Measurements from ENCODE around the gene MLC1.
A peak's percentile ranks its signal among the peaks of the same experiment; 100 is the strongest.

MLC1 gene

DNA sequence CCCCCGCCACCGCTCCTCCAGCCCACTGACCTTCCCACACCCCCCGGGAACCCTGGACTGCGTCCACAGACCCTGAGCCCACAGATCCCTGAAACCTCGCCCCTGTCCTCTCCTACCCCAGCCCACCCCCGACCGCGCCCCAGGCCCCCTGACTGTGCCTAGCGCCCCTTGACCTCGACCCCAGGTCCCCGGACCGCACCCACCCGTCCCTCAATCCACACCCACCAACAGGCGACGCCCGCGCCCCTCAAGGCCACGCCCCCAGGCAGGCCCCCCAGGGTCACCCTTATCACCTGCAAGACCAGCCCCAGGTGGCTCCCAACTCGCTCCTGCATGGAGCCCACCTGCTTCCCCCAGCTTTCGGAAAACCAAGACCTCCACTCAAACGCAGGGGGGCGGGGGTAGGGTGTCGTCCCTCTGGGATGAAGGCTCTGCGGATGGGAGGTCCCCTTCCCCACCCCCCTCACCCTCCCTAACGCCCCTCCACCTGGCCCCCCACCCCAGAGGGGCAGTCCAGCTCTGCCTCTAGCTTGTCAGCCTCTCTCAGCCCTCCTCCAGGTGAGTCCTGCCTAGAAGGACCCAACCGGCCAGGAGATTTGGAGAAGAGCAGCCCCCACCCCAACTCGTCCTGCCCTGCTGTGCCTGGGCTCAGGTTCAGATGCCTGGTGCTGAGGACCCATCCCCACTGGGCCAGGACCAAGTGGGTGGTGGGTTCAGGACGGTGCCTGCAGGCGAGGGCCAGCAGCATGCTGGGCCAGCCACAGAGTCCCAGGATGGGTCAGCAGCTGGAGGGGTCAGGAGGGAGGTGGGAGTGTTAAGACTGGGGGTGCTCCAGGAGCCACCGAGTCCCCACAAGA, 69.5 kb downstream of the MLC1 start:
- Histone ChIP-seq H3K27ac (ENCODE audit: insufficient read depth, low read length, poor library complexity, severe bottlenecking) (no peak overlapping the region), H3K36me3 (ENCODE audit: control insufficient read depth, insufficient read depth, low read length) (no peaks in the 10 kb centered on the region), H3K27me3 (replicated peaks; ENCODE audit: control insufficient read depth, insufficient read depth, low read length, poor library complexity, severe bottlenecking) (peaks cover 18% of the 10 kb centered on the region), H3K4me1 (ENCODE audit: control insufficient read depth, insufficient read depth, low read length, poor library complexity, severe bottlenecking) (peaks cover 39% of the 10 kb centered on the region), H3K9me3 (ENCODE audit: control insufficient read depth, low read length) (no peaks in the 10 kb centered on the region), H3K4me3 (ENCODE audit: insufficient read depth, low read depth, low read length, poor library complexity, severe bottlenecking) (no peak overlapping the region)
- DNase-seq: no peak

DNA sequence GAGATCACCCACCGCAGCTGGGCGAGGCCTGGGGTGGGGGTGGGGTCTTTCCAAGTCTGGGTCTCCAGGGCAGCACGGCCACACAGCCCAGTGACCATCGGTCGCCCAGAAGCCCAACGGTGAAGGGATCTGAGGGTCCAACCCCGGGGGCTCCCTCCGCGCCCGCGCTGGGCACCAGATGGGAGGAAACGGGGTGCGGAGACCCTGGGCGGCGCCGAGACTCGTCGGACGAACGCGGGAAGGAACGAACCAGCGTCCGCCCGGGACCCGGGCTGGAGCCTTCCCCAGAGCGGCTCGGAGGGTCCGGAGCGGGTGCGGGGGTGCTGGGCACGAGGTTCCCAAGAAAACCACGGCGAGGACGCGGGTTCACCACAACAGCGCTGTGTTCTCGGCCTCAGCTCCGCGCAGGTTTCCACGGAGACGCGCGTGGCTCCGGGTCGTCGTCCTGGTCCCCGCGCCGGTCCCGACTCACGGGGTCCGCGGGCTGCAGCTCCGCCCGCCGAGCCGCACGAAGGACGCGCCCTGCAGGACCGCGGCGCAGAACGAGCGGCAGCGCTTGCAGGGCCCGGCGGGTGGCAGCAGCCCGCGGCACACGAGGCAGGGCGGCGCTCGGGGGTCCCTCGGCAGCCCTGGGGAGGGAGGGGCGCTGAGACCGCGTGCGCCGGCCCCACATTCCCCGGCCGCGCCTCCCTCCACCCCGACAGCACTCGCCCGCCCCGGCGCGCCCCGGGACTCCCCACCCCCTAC, 70.4 kb downstream of the MLC1 start:
- DNase-seq: no peak
- H3K36me3 ChIP-seq (ENCODE audit: control insufficient read depth, insufficient read depth, low read length): no peaks in the 10 kb centered on the region
- H3K4me3 ChIP-seq (ENCODE audit: insufficient read depth, low read depth, low read length, poor library complexity, severe bottlenecking): peak overlapping the region; percentile 25
- peaks cover 45% of the 10 kb centered on the region for H3K4me1 ChIP-seq (ENCODE audit: control insufficient read depth, insufficient read depth, low read length, poor library complexity, severe bottlenecking)
- peaks cover 25% of the 10 kb centered on the region for H3K27me3 ChIP-seq (replicated peaks; ENCODE audit: control insufficient read depth, insufficient read depth, low read length, poor library complexity, severe bottlenecking)
- H3K9me3 ChIP-seq (ENCODE audit: control insufficient read depth, low read length): no peaks in the 10 kb centered on the region
- no peak overlapping the region for H3K27ac ChIP-seq (ENCODE audit: insufficient read depth, low read length, poor library complexity, severe bottlenecking)

DNA sequence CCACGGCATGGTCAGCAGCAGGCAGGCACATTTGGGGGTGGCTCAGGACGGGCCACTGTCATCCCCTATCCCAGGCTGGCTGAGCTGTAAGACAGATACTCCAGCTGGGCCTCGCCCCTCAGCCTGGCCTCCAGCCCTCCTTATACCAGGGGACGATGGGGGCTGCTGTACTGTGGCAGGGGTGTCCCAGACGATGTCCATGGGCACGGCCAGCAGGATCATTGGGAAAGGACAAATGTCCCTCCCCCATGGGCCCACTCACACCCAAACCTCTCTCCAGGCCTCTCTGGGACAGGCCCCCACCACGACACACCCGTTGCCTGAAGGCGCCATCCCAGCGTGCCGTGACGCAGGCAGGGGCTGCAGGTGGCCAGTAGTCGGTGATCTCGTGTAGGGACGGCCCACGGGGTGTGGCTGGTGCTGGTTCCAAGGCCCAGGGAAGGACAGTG, 71.1 kb downstream of the MLC1 start:
- H3K4me3 ChIP-seq (ENCODE audit: insufficient read depth, low read depth, low read length, poor library complexity, severe bottlenecking): no peak overlapping the region
- peaks cover 27% of the 10 kb centered on the region for H3K27me3 ChIP-seq (replicated peaks; ENCODE audit: control insufficient read depth, insufficient read depth, low read length, poor library complexity, severe bottlenecking)
- DNase-seq: no peak
- H3K36me3 ChIP-seq (ENCODE audit: control insufficient read depth, insufficient read depth, low read length): no peaks in the 10 kb centered on the region
- no peak overlapping the region for H3K27ac ChIP-seq (ENCODE audit: insufficient read depth, low read length, poor library complexity, severe bottlenecking)
- no peaks in the 10 kb centered on the region for H3K9me3 ChIP-seq (ENCODE audit: control insufficient read depth, low read length)
- peaks cover 44% of the 10 kb centered on the region for H3K4me1 ChIP-seq (ENCODE audit: control insufficient read depth, insufficient read depth, low read length, poor library complexity, severe bottlenecking)

DNA sequence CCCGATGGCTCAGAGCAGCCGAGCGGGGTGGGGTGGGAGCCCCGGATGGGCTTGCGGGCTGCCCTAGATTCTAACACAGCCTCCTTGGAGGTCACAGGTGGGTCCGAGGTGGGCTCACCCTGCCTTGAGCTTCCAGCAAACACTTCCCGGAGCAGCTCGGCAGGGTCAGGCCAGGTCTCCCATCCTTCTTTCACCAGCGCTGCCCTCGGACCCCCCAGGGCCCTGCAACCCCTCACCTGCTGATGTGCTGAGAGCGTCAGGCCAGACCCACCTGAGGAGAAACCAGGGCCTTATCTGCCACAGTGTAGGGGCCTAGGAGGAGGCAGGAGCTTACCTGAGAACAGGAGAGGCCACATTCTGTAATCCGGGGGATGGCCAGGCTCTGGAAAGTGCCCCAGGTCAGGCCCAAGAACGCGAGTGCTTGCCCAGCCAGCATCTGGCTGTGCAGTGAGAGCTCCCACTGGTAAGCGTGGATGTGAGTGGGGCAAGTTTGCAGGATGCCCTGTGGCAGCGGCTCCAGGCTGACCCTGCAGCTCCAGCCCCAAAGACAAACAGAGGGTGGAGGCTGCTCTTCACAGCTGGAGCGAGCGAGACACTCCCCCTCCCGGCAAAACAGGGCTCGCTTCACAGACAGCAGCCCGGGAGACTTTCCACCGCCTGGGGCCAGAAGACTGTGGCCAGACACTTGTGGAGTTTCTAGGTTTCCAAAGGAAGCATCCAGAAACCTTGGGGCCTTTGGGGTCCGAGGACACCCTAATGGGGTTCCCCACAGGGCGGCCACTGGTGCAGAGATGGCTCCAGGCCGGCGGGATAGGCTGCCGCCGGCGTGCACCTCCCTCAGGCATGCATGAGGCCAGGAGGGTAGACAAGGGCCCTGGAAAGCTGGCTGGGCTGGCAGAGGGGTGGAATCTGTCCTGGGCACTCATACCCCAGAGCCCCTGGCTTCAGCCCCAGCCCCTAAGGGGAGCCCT, 72.7 kb downstream of the MLC1 start, which contains the start of gene IL17REL:
Gene IL17REL, minus strand, starts transcription at position 555 of the 971 bp plus-strand sequence. Its CDS starts 119 bp downstream, at position 436.
- Histone ChIP-seq H3K9me3 (ENCODE audit: control insufficient read depth, low read length) (no peaks in the 10 kb centered on the region), H3K36me3 (ENCODE audit: control insufficient read depth, insufficient read depth, low read length) (no peaks in the 10 kb centered on the region), H3K4me1 (ENCODE audit: control insufficient read depth, insufficient read depth, low read length, poor library complexity, severe bottlenecking) (peaks cover 39% of the 10 kb centered on the region), H3K27me3 (replicated peaks; ENCODE audit: control insufficient read depth, insufficient read depth, low read length, poor library complexity, severe bottlenecking) (peaks cover 27% of the 10 kb centered on the region), H3K27ac (ENCODE audit: insufficient read depth, low read length, poor library complexity, severe bottlenecking) (no peak within 1 kb of the TSS), H3K4me3 (ENCODE audit: insufficient read depth, low read depth, low read length, poor library complexity, severe bottlenecking) (no peak within 1 kb of the TSS)
- DNase-seq: no peak

DNA sequence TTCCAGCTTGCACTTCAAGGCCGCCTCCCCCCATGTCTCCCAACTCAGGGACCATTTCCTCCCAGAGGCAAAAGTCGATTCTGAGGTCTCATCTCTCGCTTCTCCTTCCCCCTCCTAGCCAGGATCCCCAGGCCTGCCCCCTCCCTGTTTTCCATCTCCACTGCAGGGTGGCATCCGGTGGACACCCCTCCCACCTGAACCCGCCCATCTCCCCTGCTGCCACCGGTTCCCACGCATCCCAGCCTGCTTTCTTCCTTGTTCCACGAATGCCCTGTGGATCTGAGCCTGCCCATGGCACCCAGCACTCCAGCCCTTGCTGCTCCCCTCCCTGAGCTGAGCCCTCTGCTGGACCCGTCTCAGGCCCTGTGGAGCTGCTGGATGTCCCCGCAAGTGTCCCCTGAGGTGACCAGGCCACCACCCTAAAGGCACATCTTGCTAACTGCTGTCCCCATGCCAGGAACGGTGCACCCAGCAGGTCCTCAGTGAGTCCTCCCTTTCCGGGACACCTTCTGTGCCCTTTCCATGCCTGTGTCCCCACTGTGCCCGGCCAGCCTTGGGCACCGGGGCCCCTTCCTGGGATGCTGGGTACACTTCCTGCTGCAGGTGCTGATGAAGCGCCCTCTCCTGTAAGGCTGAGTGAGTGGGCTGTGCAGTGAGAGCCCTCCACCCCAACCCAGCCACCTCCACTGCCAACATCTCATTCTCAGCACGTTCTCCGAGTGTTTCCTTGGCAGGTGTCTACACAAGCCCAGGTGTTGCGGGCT, 73.6 kb downstream of the MLC1 start:
- Histone ChIP-seq H3K27me3 (replicated peaks; ENCODE audit: control insufficient read depth, insufficient read depth, low read length, poor library complexity, severe bottlenecking) (peaks cover 27% of the 10 kb centered on the region), H3K36me3 (ENCODE audit: control insufficient read depth, insufficient read depth, low read length) (no peaks in the 10 kb centered on the region), H3K27ac (ENCODE audit: insufficient read depth, low read length, poor library complexity, severe bottlenecking) (no peak overlapping the region), H3K4me3 (ENCODE audit: insufficient read depth, low read depth, low read length, poor library complexity, severe bottlenecking) (peak overlapping the region; percentile 29), H3K4me1 (ENCODE audit: control insufficient read depth, insufficient read depth, low read length, poor library complexity, severe bottlenecking) (peaks cover 37% of the 10 kb centered on the region), H3K9me3 (ENCODE audit: control insufficient read depth, low read length) (no peaks in the 10 kb centered on the region)
- DNase-seq: no peak

DNA sequence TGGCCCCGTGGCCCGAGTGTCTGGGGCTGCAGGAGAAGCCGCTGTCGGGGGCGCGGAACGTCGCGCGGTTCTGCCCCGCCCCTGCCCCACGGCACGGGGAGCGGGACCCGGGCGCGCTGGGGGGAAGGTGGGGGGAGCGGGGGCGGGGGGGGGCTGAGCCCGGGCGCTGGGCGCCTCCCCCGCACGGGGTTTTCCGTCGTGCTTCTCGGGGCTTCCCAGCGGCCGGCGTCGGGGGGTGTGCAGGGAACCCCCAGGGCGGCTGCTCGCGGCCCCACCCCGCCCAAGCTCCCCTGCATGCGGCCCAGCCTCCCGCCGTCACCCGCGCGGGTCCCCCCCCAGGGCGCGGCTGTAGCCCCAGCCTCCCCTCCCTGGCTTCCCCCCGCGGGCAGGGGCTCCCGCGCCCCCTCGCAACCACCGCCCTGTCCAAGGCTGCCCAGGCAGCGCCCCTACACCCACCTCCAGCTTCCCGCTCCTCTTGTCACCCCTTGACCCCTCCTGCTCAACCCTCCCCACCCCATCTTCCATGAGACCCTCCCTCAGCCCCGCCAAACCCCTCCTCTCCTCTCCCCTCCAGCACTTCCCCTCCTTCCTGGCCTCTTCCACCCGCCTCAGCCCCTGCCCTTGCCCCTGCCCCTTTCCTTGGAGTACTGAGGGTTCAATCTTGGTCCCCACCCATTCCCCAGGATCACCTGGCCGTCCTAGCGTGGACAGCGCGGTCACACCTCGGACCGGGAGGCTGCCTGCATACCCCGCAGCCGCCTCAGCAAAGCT, 74.4 kb downstream of the MLC1 start:
- H3K4me1 ChIP-seq (ENCODE audit: control insufficient read depth, insufficient read depth, low read length, poor library complexity, severe bottlenecking): peaks cover 32% of the 10 kb centered on the region
- H3K27me3 ChIP-seq (replicated peaks; ENCODE audit: control insufficient read depth, insufficient read depth, low read length, poor library complexity, severe bottlenecking): peaks cover 27% of the 10 kb centered on the region
- peak; percentile 57 to 68 (median 66) for DNase-seq
- no peaks in the 10 kb centered on the region for H3K36me3 ChIP-seq (ENCODE audit: control insufficient read depth, insufficient read depth, low read length)
- no peaks in the 10 kb centered on the region for H3K9me3 ChIP-seq (ENCODE audit: control insufficient read depth, low read length)
- H3K4me3 ChIP-seq (ENCODE audit: insufficient read depth, low read depth, low read length, poor library complexity, severe bottlenecking): peak overlapping the region; percentile 29
- H3K27ac ChIP-seq (ENCODE audit: insufficient read depth, low read length, poor library complexity, severe bottlenecking): peak overlapping the region; percentile 11

DNA sequence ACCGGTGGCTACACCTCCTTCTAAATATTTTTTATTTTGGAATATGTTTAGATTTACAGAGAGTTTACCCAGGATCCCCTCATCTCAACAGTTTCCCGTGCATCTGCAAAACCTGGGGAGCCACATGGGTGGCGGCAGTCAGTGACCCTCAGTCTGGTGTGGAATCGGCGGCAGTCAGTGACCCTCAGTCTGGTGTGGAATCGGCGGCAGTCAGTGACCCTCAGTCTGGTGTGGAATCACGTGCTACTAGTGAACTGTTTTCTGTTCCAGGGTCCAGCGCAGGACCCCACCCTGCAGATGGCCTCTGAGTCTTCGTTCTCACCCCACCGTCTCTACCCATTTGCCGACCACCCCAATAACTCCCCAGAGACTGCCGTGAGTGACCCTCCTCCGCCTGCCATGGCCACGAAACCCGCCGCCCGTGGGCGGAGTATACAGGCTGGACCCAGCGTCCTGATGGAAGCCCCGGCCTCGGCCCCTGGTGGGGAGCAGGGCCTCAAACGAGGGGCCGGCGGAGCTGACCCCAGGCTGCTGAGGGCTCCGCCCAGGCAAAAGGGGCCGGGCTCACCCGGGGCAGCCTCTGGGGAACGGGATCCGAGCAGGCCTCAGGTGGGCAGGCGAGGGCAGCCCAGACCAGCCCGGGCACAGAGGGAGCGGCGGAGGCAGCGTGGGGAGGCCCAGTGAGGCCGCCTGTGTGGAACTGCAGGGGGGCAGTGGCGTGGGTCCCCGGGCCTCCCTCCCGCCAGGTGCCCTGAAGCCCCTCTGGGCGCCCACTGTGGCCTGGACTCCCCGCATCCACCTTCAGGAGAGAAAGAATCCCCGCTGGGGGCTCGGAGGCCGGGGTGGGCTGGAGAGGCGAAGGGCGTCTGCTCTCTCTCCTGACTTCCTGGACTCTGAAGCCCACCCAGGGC, 75.2 kb downstream of the MLC1 start:
- Histone ChIP-seq H3K4me3 (ENCODE audit: insufficient read depth, low read depth, low read length, poor library complexity, severe bottlenecking) (peak overlapping the region; percentile 8), H3K27me3 (replicated peaks; ENCODE audit: control insufficient read depth, insufficient read depth, low read length, poor library complexity, severe bottlenecking) (peaks cover 27% of the 10 kb centered on the region), H3K4me1 (ENCODE audit: control insufficient read depth, insufficient read depth, low read length, poor library complexity, severe bottlenecking) (peaks cover 27% of the 10 kb centered on the region), H3K9me3 (ENCODE audit: control insufficient read depth, low read length) (no peaks in the 10 kb centered on the region), H3K27ac (ENCODE audit: insufficient read depth, low read length, poor library complexity, severe bottlenecking) (no peak overlapping the region), H3K36me3 (ENCODE audit: control insufficient read depth, insufficient read depth, low read length) (no peaks in the 10 kb centered on the region)
- no peak for DNase-seq

Data from effector memory CD4-positive, alpha-beta T cell (primary cell).